HepG2 (cell line): ENCODE data around the gene AXIN2. TPM values are rescaled to one million over a fixed set of nuclear protein-coding genes. Genes with fewer than 3 reads are reported as not detected.

Source experiments
- AGO1 ChIP-seq: fragments of 200-400 bp; formaldehyde crosslinking; IDR thresholded peaks from 2 replicates; pipeline ENCODE4 v1.6.1; 2017; ENCODE audit warnings: mild to moderate bottlenecking, low read depth, low read length, moderate library complexity; ENCODE audit not compliant: poor library complexity, severe bottlenecking
- ARID4A ChIP-seq: sonication (generic); formaldehyde crosslinking; IDR thresholded peaks from 2 replicates; pipeline ENCODE4 v1.5.0; 2020; ENCODE audit warnings: mild to moderate bottlenecking, missing genetic modification reagents, borderline replicate concordance
- KAT8 ChIP-seq: IDR thresholded peaks from 2 replicates; pipeline ENCODE4 v1.6.1; 2016; ENCODE audit warnings: missing genetic modification reagents, missing compliant biosample characterization
- LCORL ChIP-seq, 2 experiments: fragments of 450-650 bp in 1 of 2; sonication (generic) in 1 of 2; formaldehyde crosslinking in 1 of 2; IDR thresholded peaks; 2 replicates each; pipeline versions ENCODE4 v1.5.0 to v1.6.1; 2017 to 2020; ENCODE audit warnings: antibody characterized with exemption in 1 of 2, missing genetic modification reagents in 1 of 2
- MAZ ChIP-seq, 2 experiments: sonication (generic) in 1 of 2; formaldehyde crosslinking in 1 of 2; IDR thresholded peaks; 2 replicates each; pipeline versions ENCODE4 v1.5.0 to v1.6.1; 2012 to 2020; ENCODE audit warnings: low read depth in 2 of 2, mild to moderate bottlenecking in 2 of 2, borderline replicate concordance in 1 of 2, improper control_type of control experiment in 1 of 2, low read length in 1 of 2, missing genetic modification reagents in 1 of 2, moderate library complexity in 1 of 2
- MED1 ChIP-seq: sonication (generic); formaldehyde crosslinking; IDR thresholded peaks from 2 replicates; pipeline ENCODE4 v1.4.0; 2020; ENCODE audit warnings: missing genetic modification reagents
- MLLT10 ChIP-seq: sonication (generic); formaldehyde crosslinking; IDR thresholded peaks from 2 replicates; pipeline ENCODE4 v1.4.0; 2020; ENCODE audit warnings: missing genetic modification reagents
- MYNN ChIP-seq: sonication (generic); formaldehyde crosslinking; IDR thresholded peaks from 2 replicates; pipeline ENCODE4 v1.4.0; 2020; ENCODE audit warnings: mild to moderate bottlenecking, low read depth, missing genetic modification reagents
- NR1H2 ChIP-seq: sonication (generic); formaldehyde crosslinking; IDR thresholded peaks from 2 replicates; pipeline ENCODE4 v1.8.1; 2022; ENCODE audit warnings: low read depth, missing genetic modification reagents, borderline replicate concordance
- RARA ChIP-seq: IDR thresholded peaks from 2 replicates; pipeline ENCODE4 v1.6.1; 2016; ENCODE audit warnings: missing genetic modification reagents, missing compliant biosample characterization
- SP4 ChIP-seq: sonication (generic); formaldehyde crosslinking; IDR thresholded peaks from 2 replicates; pipeline ENCODE4 v1.8.1; 2023; ENCODE audit warnings: mild to moderate bottlenecking, missing genetic modification reagents
- ZNF225 ChIP-seq: sonication (generic); formaldehyde crosslinking; IDR thresholded peaks from 2 replicates; pipeline ENCODE4 v1.4.0; 2020; ENCODE audit warnings: mild to moderate bottlenecking, missing genetic modification reagents
- ZNF605 ChIP-seq: sonication (generic); formaldehyde crosslinking; IDR thresholded peaks from 2 replicates; pipeline ENCODE4 v1.8.0; 2022; ENCODE audit warnings: mild to moderate bottlenecking, missing genetic modification reagents
- ZSCAN30 ChIP-seq: sonication (generic); formaldehyde crosslinking; IDR thresholded peaks from 2 replicates; pipeline ENCODE4 v1.5.0; 2020; ENCODE audit warnings: mild to moderate bottlenecking, missing genetic modification reagents
- polyA plus RNA-seq, 8 experiments: library from polyadenylated mRNA; depleted of rRNA in 3 of 8; stranded (reverse) in 7 of 8; unstranded in 1 of 8; fragments of >200 nt; fragmentation: Illumina TruSeq in 4 of 8; extraction: Trizol in 4 of 8; gene quantifications; 2 replicates each; pipeline versions ENCODE4 v1.2.1 to v1.2.3, GENCODE V29; 2011 to 2016; ENCODE audit warnings: low read depth in 4 of 8, missing spikeins in 1 of 8, mixed read lengths in 1 of 8; ENCODE audit not compliant: insufficient read depth in 1 of 8
- total RNA-seq, 5 experiments: library from RNA; depleted of rRNA; stranded (reverse); fragments of >200 nt; fragmentation: Illumina TruSeq; extraction: Trizol; gene quantifications; 2 replicates each; pipeline ENCODE4 v1.2.3, GENCODE V29; 2016; ENCODE audit warnings: low read depth in 1 of 5
- TF ChIP-seq, protein P1 (sequence below): sonication (generic); formaldehyde crosslinking; conservative IDR thresholded peaks from 2 replicates; pipeline ENCODE4 v1.4.0; 2020; ENCODE audit warnings: missing genetic modification reagents
- TF ChIP-seq, protein P2 (sequence below): sonication (generic); formaldehyde crosslinking; IDR thresholded peaks from 2 replicates; pipeline ENCODE4 v1.5.1; 2020; ENCODE audit warnings: mild to moderate bottlenecking, moderate library complexity, missing genetic modification reagents
- TF ChIP-seq, protein P3 (sequence below): sonication (generic); formaldehyde crosslinking; IDR thresholded peaks from 2 replicates; pipeline ENCODE4 v1.4.0; 2020; ENCODE audit warnings: missing genetic modification reagents
- TF ChIP-seq, protein P4 (sequence below): fragments of 450-650 bp; IDR thresholded peaks from 2 replicates; pipeline ENCODE4 v1.6.1; 2017

AXIN2 gene
- total and polyA plus RNA-seq, 2 of the 13 experiments (the other 11 are each of a cell fraction or from before 2014, with no cell fraction given): 58.6 to 63.4 TPM

GRCh38 chr17:65560628-65561451, 608 bp downstream of the AXIN2 start (continued):
- TF ChIP-seq, protein P1, sequence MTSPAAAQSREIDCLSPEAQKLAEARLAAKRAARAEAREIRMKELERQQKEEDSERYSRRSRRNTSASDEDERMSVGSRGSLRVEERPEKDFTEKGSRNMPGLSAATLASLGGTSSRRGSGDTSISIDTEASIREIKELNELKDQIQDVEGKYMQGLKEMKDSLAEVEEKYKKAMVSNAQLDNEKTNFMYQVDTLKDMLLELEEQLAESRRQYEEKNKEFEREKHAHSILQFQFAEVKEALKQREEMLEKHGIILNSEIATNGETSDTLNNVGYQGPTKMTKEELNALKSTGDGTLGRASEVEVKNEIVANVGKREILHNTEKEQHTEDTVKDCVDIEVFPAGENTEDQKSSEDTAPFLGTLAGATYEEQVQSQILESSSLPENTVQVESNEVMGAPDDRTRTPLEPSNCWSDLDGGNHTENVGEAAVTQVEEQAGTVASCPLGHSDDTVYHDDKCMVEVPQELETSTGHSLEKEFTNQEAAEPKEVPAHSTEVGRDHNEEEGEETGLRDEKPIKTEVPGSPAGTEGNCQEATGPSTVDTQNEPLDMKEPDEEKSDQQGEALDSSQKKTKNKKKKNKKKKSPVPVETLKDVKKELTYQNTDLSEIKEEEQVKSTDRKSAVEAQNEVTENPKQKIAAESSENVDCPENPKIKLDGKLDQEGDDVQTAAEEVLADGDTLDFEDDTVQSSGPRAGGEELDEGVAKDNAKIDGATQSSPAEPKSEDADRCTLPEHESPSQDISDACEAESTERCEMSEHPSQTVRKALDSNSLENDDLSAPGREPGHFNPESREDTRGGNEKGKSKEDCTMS (CRISPR knock-in tag): no peak
- TF ChIP-seq, protein P2, sequence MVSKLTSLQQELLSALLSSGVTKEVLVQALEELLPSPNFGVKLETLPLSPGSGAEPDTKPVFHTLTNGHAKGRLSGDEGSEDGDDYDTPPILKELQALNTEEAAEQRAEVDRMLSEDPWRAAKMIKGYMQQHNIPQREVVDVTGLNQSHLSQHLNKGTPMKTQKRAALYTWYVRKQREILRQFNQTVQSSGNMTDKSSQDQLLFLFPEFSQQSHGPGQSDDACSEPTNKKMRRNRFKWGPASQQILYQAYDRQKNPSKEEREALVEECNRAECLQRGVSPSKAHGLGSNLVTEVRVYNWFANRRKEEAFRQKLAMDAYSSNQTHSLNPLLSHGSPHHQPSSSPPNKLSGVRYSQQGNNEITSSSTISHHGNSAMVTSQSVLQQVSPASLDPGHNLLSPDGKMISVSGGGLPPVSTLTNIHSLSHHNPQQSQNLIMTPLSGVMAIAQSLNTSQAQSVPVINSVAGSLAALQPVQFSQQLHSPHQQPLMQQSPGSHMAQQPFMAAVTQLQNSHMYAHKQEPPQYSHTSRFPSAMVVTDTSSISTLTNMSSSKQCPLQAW (CRISPR knock-in tag): no peak
- peak; percentile 74 for TF ChIP-seq KAT8 (CRISPR knock-in tag)
- no peak for TF ChIP-seq ZSCAN30
- TF ChIP-seq MAZ (IDR thresholded peaks at IDR 0.05; ENCODE audit: borderline replicate concordance, low read depth, low read length): no peak; the same call in 1 of the 2 replicates
- TF ChIP-seq MAZ (CRISPR knock-in tag; IDR thresholded peaks at IDR 0.05; ENCODE audit: low read depth): peak; percentile 55
- TF ChIP-seq ZNF605 (CRISPR knock-in tag): no peak
- no peak for TF ChIP-seq MLLT10
- peak; percentile 13; the same call in 1 of the 2 replicates for TF ChIP-seq ARID4A
- TF ChIP-seq MED1: 0 out of 2 replicates have a peak, but pooled peaks have one; percentile 8
- no peak for TF ChIP-seq LCORL (IDR thresholded peaks at IDR 0.05)
- TF ChIP-seq LCORL (CRISPR knock-in tag; IDR thresholded peaks at IDR 0.05): peak; percentile 65; the same call in 1 of the 2 replicates
- TF ChIP-seq, protein P3, sequence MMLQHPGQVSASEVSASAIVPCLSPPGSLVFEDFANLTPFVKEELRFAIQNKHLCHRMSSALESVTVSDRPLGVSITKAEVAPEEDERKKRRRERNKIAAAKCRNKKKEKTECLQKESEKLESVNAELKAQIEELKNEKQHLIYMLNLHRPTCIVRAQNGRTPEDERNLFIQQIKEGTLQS (CRISPR knock-in tag): 0 out of 2 replicates have a peak, but pooled peaks have one; percentile 29
- TF ChIP-seq AGO1: no peak
- TF ChIP-seq SP4 (CRISPR knock-in tag): no peak
- no peak; the same call in 1 of the 2 replicates for TF ChIP-seq RARA (CRISPR knock-in tag)
- no peak for TF ChIP-seq MYNN
- TF ChIP-seq, protein P4, sequence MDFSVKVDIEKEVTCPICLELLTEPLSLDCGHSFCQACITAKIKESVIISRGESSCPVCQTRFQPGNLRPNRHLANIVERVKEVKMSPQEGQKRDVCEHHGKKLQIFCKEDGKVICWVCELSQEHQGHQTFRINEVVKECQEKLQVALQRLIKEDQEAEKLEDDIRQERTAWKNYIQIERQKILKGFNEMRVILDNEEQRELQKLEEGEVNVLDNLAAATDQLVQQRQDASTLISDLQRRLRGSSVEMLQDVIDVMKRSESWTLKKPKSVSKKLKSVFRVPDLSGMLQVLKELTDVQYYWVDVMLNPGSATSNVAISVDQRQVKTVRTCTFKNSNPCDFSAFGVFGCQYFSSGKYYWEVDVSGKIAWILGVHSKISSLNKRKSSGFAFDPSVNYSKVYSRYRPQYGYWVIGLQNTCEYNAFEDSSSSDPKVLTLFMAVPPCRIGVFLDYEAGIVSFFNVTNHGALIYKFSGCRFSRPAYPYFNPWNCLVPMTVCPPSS: no peak
- TF ChIP-seq NR1H2 (CRISPR knock-in tag): no peak
- TF ChIP-seq ZNF225 (CRISPR knock-in tag): no peak
